NCI-H1436 treated with DMSO at 0.1 percent for 48 hours (cell line): Measurements from ENCODE around the gene PCNX2.
"Not testable (repeated sequence)": the region's sequence is repeated elsewhere in the genome, so short reads cannot be mapped to it uniquely, and the experiment has no call there.

Experiments used
- DNase-seq: peaks from one replicate; lab custom pipeline; 2025; lab: John Stamatoyannopoulos, UW

PCNX2 gene

DNA sequence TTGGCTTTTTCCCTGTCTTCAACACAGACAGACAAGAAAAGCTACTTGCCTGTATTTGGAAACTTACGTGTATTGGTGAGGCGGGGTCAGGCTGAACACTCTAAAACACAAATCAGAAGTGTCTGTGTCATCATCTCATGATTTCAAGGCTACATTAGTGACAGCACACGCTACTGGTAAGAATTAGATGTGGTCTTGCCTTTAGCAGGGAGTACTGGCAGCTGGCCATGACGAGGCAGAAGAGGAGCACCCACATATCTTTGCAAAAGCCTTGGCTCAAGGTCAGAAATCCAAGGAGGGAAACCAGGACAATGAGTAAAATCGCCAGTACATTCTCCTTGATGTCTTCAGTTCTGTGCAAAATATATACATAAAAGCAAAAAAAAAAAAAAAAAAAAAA is 77.7 kb downstream of the PCNX2 start:
- no peak for DNase-seq

GRCh38 chr1:233216009-233216408 is 79.5 kb downstream of the PCNX2 start:
- DNase-seq = no peak

GRCh38 chr1:233215135-233215760 is 80.3 kb downstream of the PCNX2 start:
- no peak for DNase-seq

DNA sequence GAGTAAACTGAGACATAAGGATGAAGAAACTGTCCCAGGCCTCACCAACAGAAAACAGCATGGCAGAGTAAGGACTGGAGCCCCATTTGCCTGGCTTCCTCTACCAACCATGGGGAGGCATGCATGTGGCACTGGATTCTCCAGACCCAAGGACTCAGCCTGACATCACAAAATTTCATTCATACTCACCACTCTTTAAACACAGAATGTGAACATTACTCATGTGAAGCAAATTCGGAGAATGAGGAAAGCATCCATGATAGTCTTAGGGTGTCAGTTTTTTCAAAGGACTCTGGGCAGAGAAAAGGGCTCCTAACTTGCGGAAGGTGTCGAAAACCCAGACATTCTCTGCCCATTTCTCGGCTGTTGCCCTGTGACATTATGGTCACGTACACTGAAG is 83.9 kb downstream of the PCNX2 start:
- DNase-seq = no peak

GRCh38 chr1:233211106-233211505 is 84.4 kb downstream of the PCNX2 start:
- no peak for DNase-seq

- no peak for DNase-seq
Measured at GRCh38 chr1:233209481-233209880, 86.0 kb downstream of the PCNX2 start.

DNA sequence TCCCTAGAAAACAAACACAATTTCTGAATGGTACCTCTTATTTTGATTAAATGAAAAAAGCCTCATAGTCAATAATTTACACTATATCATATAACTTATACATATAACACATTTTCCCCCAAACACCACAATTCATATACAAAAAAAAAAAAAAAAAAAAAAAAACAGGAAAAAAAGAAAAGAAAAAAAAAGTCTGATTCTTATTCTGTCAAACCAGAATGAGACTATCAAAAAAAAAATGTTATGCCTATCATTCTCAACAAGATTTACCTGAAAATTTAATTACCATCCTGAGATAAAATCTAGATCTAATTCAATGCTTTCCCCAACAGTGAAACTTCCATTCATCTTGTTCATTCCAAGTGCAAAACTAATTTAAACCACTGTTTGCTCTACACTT is 86.8 kb downstream of the PCNX2 start:
- no peak for DNase-seq

GRCh38 chr1:233197940-233198339 is 97.6 kb downstream of the PCNX2 start:
- no peak for DNase-seq

- no peak for DNase-seq
Measured at GRCh38 chr1:233193741-233194140, 101.8 kb downstream of the PCNX2 start.

- DNase-seq = no peak
Measured at GRCh38 chr1:233190987-233191386, 104.5 kb downstream of the PCNX2 start.

DNA sequence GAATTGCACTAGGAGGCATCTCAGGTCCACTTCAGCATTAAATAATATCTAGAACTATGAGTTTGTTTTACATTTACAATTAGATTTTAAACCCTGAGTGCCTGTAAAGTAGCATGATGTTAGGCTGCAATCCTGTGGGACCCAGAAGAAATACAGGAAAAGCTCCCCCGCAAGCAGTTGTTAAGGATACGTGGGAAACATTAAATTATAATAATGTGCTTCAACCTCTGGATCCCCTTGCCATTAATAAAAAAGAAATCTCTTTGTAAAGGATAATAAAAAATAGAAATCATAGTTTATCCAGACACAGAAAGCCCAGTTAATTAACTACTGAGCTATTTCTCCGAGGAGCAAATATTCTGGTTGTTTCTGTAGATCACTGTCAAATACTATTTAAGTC is 106.0 kb downstream of the PCNX2 start:
- DNase-seq = no peak

- DNase-seq = no peak
Measured at GRCh38 chr1:233188061-233188460, 107.5 kb downstream of the PCNX2 start.

DNA sequence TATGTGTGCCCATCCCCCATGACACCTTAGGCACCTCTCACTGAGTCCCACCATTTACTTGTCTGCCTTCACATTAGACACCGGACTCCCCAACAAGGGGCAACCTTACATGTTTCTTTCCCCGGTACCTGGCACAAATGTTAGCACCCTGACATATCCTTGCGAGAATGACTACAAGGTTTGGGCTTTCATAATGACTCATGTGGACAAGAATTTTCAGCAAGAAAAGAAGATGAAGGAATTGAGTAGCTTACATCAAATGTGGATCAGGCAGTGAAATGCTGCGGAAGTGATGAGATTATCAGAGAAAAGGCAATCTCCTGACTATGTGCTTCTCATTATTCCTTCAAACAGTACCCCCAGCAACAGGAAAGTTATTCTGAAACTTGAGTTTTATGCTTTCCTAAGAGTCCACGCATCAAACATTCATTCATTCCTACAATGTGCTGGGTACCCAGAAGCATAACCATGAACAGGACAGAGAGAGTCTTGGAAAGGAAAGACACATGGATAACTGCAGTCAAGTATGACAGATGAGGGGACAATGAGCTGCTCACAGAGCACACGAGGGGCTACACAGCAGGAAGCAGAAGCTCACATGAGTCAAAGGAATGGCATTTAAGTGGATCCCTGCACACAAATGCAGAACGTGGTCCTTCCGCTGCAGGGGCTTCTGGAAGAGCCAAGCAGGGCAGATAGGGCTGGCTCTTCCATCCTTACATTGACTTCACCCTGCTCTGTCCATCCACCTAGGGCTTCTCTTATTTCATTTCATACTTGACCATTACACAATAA is 112.1 kb downstream of the PCNX2 start:
- no peak for DNase-seq

GRCh38 chr1:233182587-233182986 is 112.9 kb downstream of the PCNX2 start:
- DNase-seq = no peak

GRCh38 chr1:233180641-233181364 is 114.7 kb downstream of the PCNX2 start:
- no peak for DNase-seq

DNA sequence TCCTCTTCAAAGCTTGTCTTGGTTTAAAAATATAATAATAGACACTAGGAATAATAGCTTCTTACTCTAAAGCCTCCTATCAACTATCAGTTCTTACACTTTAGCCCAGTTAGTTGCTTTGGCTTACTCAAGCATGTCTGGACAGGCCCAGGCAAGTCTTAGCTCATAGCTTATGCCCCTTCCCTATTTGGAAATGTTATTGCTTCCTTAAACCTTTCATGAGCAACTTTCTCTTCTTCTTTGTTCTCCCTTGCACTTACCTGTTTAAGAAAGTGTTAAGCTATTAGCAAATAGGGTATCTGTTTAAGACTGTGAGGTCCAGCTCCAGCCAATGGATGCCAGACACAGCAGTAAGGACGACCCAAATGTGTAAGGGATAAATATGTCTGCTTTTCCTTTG is 115.9 kb downstream of the PCNX2 start:
- DNase-seq = not testable (repeated sequence)

DNA sequence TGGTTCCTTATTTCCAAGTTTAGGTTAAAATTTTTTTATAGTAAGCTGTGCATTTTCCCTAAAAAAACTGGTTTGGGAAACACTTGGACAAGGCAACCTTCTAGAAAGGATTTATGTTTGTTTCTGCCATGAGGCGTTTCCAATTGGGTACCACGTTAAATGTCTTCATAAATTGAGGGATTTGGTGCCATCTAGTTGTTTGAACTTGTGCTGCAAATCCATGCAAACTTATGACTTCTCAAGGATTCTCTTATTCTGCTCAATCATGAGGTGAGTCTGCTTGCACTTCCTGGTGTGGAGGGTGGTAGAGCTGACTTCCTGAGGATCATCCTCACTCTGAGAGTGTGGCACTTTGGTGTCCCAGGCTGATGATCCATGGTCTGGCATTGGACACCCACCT is 123.3 kb downstream of the PCNX2 start:
- DNase-seq = no peak

DNA sequence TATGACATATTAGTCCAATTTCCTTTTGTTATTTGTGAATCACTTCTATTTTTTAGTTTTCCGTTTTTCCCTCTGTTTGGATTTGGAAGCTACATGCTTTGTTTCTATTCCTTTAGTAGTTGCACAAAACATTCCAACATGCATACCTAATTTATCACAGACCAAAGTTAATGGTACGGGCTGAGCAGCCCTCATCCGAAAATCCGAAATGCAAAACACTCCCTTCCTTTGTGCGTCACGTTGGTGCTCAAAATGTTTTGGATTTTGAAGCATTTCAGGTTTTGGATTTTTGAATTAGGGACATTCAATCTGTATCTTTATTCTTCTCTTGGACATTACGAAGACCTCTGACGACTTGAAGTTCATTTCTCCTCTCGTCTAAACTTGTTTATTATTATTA is 124.8 kb downstream of the PCNX2 start:
- no peak for DNase-seq

DNA sequence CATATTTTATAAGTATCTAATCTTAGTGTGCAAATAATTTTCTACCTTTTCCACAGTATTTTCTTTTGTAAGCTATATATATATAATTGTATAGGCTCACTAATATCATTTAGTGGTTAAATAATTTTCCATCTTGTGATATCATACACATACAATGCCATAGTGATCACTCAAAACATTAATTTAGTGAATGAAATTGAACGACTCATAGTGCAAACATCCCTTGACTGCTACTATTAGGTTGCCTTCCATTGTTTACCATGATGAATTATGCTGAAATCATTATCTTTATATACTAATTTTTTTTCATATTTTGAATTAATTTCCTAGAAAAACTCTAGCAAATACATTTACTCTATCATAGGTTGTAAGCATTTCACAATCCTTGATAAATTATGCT is 127.1 kb downstream of the PCNX2 start:
- DNase-seq = no peak

DNA sequence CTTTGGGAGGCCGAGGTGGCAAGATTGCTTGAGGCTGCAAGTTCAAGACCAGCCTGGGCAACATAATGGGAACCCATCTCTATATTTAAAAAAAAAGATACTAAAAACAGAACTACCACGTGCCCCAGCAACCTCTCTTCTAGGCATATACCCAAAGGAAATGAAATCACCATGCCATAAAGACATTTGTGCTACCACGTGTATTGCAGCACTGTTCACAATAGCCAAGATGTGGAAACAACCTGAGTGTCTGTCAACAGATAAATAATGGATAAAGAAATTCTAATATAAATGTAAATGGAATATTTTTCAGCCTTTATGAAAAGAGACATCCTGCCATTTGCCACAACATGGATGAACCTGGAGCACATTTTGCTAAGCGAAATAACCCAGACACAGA is 128.6 kb downstream of the PCNX2 start:
- DNase-seq = no peak

- DNase-seq = no peak
Measured at GRCh38 chr1:233163696-233164095, 131.8 kb downstream of the PCNX2 start.

DNA sequence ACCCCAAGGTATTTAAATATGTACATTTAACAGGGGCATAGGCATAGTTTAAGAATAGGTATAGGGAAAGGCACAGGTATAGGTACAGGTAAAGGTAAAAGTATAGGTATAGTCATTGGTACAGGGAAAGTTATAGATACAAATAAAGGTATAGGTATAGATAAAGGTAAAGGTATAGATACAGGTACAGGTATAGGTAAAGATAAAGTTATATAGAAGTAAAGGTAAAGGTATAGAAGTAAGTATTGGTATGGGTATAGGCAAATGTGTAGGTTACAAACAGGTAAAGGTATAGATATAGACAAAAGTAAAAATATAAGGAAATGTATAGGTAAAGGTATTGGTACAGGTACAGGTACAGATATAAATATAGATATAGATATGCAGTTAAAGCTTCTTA is 137.2 kb downstream of the PCNX2 start:
- DNase-seq = no peak

GRCh38 chr1:233157245-233157644 is 138.3 kb downstream of the PCNX2 start:
- DNase-seq = no peak
